ENCODE data around the gene USP38.
"Not testable (repeated sequence)": the region's sequence is repeated elsewhere in the genome, so short reads cannot be mapped to it uniquely, and the experiment has no call there.

Gene USP38

DNA sequence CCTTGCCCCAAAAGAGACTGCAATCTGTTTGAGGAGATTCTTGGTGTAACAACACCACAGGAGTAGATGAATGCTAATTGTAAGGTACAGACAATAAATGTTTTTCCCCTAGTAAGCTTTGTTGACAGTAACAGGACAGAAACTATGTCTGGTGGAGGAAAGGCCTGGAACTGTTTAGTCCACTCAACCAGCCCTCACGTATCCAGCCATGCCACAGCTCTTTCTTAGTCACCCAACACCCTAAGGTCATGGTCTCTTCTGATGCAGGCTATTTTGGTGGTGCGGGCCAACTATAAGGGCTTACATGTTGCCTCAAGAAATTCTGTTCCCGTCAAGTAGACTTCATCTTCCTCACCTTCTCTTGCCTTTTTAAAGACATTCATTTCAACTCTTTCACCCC, 76.0 kb downstream of the USP38 start:
- Histone ChIP-seq H3K36me3 (ENCODE audit: control insufficient read depth, insufficient read depth, low read length) (no peaks in the 10 kb centered on the region), H3K9me3 (ENCODE audit: control insufficient read depth, insufficient read depth, low read length) (peaks cover under 1% of the 10 kb centered on the region; the same call in 1 of the 2 replicates), H3K4me3 (ENCODE audit: low read depth, low read length) (no peak overlapping the region), H3K4me1 (ENCODE audit: control insufficient read depth, insufficient read depth, low read length) (peaks cover 11% of the 10 kb centered on the region), H3K27ac (ENCODE audit: low read depth, low read length) (no peak overlapping the region), H3K9ac (ENCODE audit: low read depth, low read length) (no peak overlapping the region), H3K27me3 (ENCODE audit: control insufficient read depth, insufficient read depth, low read length) (no peaks in the 10 kb centered on the region)

- peaks cover 5% of the 10 kb centered on the region for H3K9me3 ChIP-seq (ENCODE audit: control insufficient read depth, insufficient read depth, low read length)
- no peaks in the 10 kb centered on the region for H3K36me3 ChIP-seq (ENCODE audit: control insufficient read depth, insufficient read depth, low read length)
- no peaks in the 10 kb centered on the region for H3K27me3 ChIP-seq (ENCODE audit: control insufficient read depth, insufficient read depth, low read length)
- H3K4me3 ChIP-seq (ENCODE audit: low read depth, low read length) = no peak overlapping the region
- H3K9ac ChIP-seq (ENCODE audit: low read depth, low read length) = no peak overlapping the region
- no peak overlapping the region for H3K27ac ChIP-seq (ENCODE audit: low read depth, low read length)
- peaks cover 11% of the 10 kb centered on the region for H3K4me1 ChIP-seq (ENCODE audit: control insufficient read depth, insufficient read depth, low read length)
Measured at GRCh38 chr4:143262838-143263237, 78.1 kb downstream of the USP38 start.

DNA sequence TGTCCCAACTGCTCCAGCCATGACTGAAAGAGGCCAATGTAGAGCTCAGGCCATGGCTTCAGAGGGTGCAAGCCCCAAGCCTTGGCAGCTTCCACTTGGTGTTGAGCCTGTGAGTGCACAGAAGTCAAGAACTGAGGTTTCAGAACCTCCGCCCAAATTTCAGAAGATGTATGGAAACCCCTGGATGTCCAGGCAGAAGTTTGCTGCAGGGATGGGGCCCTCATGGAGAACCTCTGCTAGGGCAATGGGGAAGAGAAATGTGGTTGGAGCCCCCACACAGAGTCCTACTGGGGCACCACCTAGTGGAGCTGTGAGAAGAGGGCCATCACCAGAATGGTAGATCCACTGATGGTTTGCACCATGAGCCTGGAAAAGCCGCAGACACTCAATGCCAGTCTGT, 83.0 kb downstream of the USP38 start:
- not testable (repeated sequence) for H3K27ac ChIP-seq (ENCODE audit: low read depth, low read length); H3K4me3 ChIP-seq (ENCODE audit: low read depth, low read length); H3K4me1 ChIP-seq (ENCODE audit: control insufficient read depth, insufficient read depth, low read length); H3K9ac ChIP-seq (ENCODE audit: low read depth, low read length); H3K36me3 ChIP-seq (ENCODE audit: control insufficient read depth, insufficient read depth, low read length); H3K27me3 ChIP-seq (ENCODE audit: control insufficient read depth, insufficient read depth, low read length)
- H3K9me3 ChIP-seq (ENCODE audit: control insufficient read depth, insufficient read depth, low read length) = peaks cover 22% of the 10 kb centered on the region

- H3K36me3 ChIP-seq (ENCODE audit: control insufficient read depth, insufficient read depth, low read length) = no peaks in the 10 kb centered on the region
- peaks cover 22% of the 10 kb centered on the region for H3K9me3 ChIP-seq (ENCODE audit: control insufficient read depth, insufficient read depth, low read length)
- H3K27me3 ChIP-seq (ENCODE audit: control insufficient read depth, insufficient read depth, low read length) = no peaks in the 10 kb centered on the region
- no peak overlapping the region for H3K27ac ChIP-seq (ENCODE audit: low read depth, low read length)
- no peak overlapping the region for H3K4me3 ChIP-seq (ENCODE audit: low read depth, low read length)
- no peak overlapping the region for H3K9ac ChIP-seq (ENCODE audit: low read depth, low read length)
- no peaks in the 10 kb centered on the region for H3K4me1 ChIP-seq (ENCODE audit: control insufficient read depth, insufficient read depth, low read length)
Measured at GRCh38 chr4:143270256-143270838, 85.6 kb downstream of the USP38 start.

All from HUES48 (cell line).